AG10803 (cell line): ENCODE data around the gene PCNX3.

ENCODE experiments used
- DNase-seq: peaks from one replicate; pipeline ENCODE4 v3.0.0; 2010; ENCODE audit warnings: low read depth
- H3K4me3 ChIP-seq: 2 replicates; pipeline ENCODE4 v1.5.1; 2011; ENCODE audit warnings: mild to moderate bottlenecking, low read length, control low read depth
- CTCF ChIP-seq: conservative IDR thresholded peaks from 2 replicates; pipeline ENCODE4 v1.5.1; 2011; ENCODE audit warnings: mild to moderate bottlenecking, low read length, control low read depth, inconsistent platforms

PCNX3 gene

DNA sequence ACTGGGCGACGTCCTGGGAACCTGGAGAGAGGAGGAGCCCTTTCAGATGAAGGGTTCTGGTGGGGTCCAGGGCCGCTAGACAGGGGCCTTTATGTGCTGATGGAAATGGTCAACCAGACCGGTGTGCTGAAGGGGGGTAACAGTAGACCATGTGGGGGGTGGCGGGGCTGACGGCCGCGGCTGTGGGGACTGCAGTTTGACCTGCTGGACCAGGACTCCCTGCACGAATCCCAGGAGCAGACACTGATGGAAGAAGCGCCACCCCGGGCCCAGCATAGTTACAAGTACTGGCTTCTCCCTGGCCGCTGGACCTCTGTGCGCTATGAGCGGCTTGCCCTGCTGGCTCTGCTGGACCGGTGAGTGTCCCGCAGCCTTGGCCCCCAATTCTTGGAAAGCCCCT lies 6.4 kb downstream of the PCNX3 start:
- H3K4me3 ChIP-seq, result no peak overlapping the region
- no peak for TF ChIP-seq CTCF
- no peak for DNase-seq

GRCh38 chr11:65623177-65623576 lies 7.6 kb downstream of the PCNX3 start:
- DNase-seq, result no peak
- TF ChIP-seq CTCF, result no peak
- no peak overlapping the region for H3K4me3 ChIP-seq

DNA sequence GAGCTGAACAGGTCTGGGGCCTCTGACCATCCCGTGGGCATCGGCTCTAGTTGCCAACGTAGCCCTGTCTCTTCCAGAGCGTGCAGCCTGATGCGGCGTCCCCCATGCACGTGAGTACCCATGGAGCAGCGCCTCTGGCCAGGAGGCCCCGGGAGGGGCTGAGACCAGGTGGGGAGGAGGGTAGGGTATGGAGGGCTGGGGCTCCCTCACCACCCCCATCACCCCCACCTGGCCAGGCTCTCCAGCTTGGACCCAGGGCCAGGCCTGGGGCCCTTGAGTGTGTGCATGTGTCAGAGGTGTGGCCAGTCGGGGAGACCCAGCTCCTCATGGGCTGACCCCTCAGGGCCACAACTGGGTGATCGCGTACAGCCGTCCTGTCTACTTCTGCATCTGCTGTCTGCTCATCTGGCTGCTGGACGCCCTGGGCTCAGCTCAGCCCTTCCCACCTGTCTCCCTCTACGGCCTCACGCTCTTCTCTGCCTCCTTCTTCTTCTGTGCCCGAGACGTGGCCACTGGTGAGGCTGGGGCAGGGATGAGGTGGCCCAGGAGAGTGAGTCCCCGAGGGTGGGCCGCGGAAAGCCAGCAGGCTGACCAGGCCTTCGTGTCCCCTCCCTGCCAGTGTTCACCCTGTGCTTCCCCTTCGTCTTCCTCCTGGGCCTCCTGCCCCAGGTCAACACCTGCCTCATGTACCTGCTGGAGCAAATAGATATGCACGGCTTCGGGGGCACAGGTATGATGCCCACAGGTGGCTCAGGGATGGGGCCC lies 8.5 kb downstream of the PCNX3 start:
- no peak for TF ChIP-seq CTCF
- no peak overlapping the region for H3K4me3 ChIP-seq
- no peak for DNase-seq

DNA sequence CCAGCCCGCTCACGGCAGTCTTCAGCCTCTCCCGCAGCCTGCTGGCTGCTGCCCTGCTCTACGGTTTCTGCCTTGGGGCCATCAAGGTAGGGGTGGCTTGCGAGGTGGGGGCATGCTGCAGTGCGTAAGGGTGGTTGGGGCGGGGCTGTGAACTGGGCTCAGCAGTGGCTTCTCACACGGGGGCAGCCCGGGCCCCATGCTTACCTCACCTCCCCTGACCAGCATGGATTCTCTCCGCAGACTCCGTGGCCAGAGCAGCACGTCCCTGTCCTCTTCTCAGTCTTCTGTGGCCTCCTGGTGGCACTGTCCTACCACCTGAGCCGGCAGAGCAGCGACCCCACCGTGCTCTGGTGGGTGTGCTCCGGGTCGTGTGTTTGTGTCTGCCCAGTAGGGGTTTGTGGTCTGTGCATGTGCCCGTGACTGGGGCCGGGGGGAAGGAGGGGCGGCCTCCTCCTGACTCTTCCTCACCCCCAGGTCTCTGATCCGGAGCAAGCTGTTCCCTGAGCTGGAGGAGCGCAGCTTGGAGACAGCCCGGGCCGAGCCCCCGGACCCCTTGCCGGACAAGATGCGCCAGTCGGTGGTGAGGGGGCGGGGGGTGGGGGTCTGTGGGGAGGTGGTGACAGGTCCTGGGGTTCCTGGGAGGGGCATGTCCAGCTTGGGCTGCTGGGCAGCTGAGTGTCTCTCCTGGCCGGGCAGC lies 9.5 kb downstream of the PCNX3 start:
- DNase-seq, result no peak
- no peak for TF ChIP-seq CTCF
- no peak overlapping the region for H3K4me3 ChIP-seq

GRCh38 chr11:65625628-65626342 lies 10.2 kb downstream of the PCNX3 start:
- no peak overlapping the region for H3K4me3 ChIP-seq
- DNase-seq, result peak; percentile 34
- peak; percentile 58 for TF ChIP-seq CTCF

DNA sequence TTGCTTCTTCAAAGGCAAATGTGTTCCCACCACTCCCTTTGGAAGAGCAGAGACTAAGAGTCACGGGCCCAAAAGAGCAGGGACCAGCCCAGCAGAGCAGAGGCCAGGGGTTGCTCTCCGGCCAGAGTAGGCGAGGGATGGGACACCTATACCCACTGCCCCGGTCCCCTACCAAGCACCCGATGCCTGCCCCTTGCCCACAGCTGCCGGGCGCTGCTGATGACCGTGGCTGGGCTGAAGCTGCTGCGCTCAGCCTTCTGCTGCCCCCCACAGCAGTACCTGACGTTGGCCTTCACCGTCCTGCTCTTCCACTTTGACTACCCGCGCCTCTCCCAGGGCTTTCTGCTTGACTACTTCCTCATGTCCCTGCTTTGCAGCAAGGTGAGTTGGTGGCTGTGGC lies 11.6 kb downstream of the PCNX3 start:
- no peak for DNase-seq
- no peak overlapping the region for H3K4me3 ChIP-seq
- TF ChIP-seq CTCF, result no peak
